Measurements from ENCODE around the gene CLCF1.

CLCF1 gene

DNA sequence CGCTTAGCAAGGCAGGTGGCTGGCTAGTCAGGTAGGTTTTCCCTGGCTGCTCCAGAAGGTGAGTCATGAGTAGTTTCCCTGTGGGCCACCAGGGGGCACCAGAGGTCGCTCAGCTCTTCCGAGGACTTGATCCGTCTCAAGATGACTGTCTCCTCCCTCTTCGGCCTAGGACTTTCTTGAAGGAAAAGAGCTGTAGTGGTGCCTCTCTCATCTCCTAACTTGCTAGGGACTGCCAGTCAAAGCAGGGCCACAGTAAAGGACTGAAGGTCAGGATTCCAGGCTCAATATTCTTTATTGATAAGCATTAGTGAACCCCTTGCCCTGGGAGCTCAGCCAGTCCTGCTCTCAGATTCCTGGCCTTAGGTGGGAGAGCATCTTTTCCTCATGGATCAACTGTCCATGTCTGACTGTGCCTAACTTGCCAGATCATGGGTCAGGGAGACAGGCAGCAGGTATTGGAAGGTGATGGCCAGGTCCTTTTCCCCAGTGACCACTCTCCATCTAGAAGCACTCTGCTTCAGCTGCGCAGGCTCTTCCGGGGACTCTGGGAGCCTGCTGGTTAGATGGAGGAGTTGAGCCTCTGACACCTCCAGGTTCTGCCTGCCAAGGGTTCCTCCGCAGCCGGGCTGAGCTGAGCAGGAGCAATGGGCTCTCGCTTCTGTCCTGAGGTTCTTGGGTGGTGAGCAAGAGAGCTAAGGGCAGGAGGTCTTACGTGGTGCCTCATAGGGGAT is 22.0 kb downstream of the CLCF1 start:
- no peaks in the 10 kb centered on the region for H3K36me3 ChIP-seq (ENCODE audit: insufficient read depth, low read length)
- H3K4me1 ChIP-seq (ENCODE audit: insufficient read depth, low read length) = peaks cover 23% of the 10 kb centered on the region
- H3K27me3 ChIP-seq (ENCODE audit: insufficient read depth, low read length) = no peaks in the 10 kb centered on the region
- no peaks in the 10 kb centered on the region for H3K9me3 ChIP-seq (ENCODE audit: low read length)
- no peak overlapping the region for H3K4me3 ChIP-seq (ENCODE audit: low read length)
- H2AFZ ChIP-seq (ENCODE audit: low read depth, low read length) = no peak overlapping the region

DNA sequence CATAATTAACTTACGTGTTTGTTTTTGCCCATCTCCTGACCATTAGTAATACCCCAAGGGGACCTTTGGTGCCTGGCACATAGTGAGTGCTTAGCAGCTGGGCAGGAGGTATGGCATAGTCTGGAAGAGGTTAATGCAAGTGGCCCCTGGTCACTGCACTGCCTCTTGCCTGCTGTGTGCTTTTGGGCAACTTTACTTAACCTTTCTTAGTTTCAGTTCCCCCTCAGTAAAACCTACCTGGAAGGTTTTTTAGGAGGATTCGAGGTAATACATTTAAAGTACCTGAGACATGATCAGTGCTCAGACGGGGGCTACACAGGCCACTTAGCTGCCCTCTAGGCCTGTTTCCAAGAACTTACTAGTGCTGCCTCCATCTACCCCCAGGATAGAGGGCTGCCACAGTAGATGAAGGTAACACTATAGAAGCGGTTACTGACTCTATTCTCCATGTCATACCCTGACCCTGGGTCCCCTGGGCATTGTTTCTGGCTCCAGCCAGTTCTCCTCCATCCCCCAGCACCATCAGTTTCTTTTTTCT is 23.4 kb downstream of the CLCF1 start:
- Histone ChIP-seq H3K4me3 (ENCODE audit: low read length) (no peak overlapping the region), H3K36me3 (ENCODE audit: insufficient read depth, low read length) (no peaks in the 10 kb centered on the region), H3K4me1 (ENCODE audit: insufficient read depth, low read length) (peaks cover 27% of the 10 kb centered on the region), H3K27me3 (ENCODE audit: insufficient read depth, low read length) (no peaks in the 10 kb centered on the region), H3K9me3 (ENCODE audit: low read length) (no peaks in the 10 kb centered on the region), H2AFZ (ENCODE audit: low read depth, low read length) (no peak overlapping the region)

DNA sequence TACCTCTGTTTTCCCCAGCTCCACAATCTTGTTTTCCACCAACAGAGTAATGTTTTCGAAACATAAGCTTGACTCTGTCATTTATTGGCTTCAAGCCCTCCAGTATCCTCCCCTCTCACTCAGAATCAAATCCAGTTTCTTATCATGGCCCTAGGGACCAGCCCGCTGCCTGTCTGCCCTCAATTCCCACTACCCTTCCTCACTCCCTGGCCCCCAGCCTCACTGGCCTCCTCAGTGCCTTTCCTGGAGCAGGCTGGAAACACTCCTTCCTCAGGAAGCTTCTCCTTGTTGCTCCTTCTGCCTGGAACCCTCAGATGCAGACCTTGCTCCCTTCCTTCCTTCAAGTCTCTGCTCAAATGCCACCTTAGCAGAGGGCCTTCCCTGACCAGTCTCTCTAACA is 23.9 kb downstream of the CLCF1 start:
- Histone ChIP-seq H3K4me3 (ENCODE audit: low read length) (no peak overlapping the region), H3K4me1 (ENCODE audit: insufficient read depth, low read length) (peaks cover 21% of the 10 kb centered on the region), H2AFZ (ENCODE audit: low read depth, low read length) (no peak overlapping the region), H3K36me3 (ENCODE audit: insufficient read depth, low read length) (no peaks in the 10 kb centered on the region), H3K27me3 (ENCODE audit: insufficient read depth, low read length) (no peaks in the 10 kb centered on the region), H3K9me3 (ENCODE audit: low read length) (no peaks in the 10 kb centered on the region)

DNA sequence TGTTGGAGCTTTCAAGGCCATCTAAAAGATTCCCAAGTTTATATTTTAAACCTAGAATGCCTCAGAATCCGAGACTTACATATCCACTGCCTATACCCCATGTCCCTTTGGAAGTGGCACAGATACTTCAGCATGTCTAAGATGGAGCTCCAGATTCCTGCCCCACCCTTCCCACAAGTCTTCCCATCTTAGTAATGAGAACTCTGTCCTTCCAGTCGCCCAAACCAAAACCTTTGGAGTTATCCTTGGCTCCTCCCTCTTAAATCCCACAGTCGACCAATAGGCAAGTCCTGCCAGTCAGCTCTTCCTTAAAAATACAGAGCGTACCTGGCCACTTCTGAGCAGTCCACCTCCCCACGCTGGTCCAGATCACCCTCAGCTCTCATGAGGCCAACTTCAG is 24.4 kb downstream of the CLCF1 start:
- no peaks in the 10 kb centered on the region for H3K36me3 ChIP-seq (ENCODE audit: insufficient read depth, low read length)
- H3K4me1 ChIP-seq (ENCODE audit: insufficient read depth, low read length) = peaks cover 17% of the 10 kb centered on the region
- no peak overlapping the region for H2AFZ ChIP-seq (ENCODE audit: low read depth, low read length)
- no peak overlapping the region for H3K4me3 ChIP-seq (ENCODE audit: low read length)
- H3K9me3 ChIP-seq (ENCODE audit: low read length) = no peaks in the 10 kb centered on the region
- H3K27me3 ChIP-seq (ENCODE audit: insufficient read depth, low read length) = no peaks in the 10 kb centered on the region

DNA sequence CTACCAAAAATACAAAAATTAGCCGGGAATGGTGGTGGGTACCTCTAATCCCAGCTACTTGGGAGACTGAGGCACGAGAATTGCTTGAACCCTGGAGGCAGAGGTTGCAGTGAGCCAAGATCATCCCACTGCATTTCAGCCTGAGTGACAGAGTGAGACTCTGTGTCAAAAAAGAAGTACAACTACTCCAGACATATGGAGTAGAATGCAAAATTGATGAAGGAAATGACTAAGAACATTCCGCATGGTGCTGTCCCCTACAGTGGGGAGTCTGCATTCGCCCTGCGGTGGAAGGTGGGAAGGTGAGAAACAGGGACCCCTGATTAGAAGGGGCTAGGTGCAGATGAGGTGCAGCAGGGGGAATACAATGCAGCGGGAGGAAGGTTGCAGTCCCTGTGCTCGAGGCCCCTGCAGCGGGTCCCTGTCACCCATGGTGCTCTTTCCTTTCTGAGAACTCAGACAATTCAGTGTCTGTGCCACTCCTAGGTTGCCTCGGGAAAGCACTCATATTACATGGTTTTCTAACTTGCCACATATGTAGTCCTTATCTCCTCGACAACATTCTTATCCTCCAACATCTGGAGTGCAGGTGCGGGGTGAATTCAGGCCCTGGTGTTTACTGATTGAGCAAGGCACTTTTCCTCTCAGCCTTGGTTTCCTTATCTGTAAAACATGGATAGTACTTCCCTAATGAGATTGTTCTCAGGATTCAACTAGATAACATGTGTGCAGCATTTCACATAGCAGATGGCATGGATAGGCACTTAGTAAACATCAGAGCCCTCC is 25.2 kb downstream of the CLCF1 start:
- peaks cover 13% of the 10 kb centered on the region for H3K4me1 ChIP-seq (ENCODE audit: insufficient read depth, low read length)
- H3K36me3 ChIP-seq (ENCODE audit: insufficient read depth, low read length) = no peaks in the 10 kb centered on the region
- H3K4me3 ChIP-seq (ENCODE audit: low read length) = no peak overlapping the region
- H3K27me3 ChIP-seq (ENCODE audit: insufficient read depth, low read length) = no peaks in the 10 kb centered on the region
- no peak overlapping the region for H2AFZ ChIP-seq (ENCODE audit: low read depth, low read length)
- no peaks in the 10 kb centered on the region for H3K9me3 ChIP-seq (ENCODE audit: low read length)

DNA sequence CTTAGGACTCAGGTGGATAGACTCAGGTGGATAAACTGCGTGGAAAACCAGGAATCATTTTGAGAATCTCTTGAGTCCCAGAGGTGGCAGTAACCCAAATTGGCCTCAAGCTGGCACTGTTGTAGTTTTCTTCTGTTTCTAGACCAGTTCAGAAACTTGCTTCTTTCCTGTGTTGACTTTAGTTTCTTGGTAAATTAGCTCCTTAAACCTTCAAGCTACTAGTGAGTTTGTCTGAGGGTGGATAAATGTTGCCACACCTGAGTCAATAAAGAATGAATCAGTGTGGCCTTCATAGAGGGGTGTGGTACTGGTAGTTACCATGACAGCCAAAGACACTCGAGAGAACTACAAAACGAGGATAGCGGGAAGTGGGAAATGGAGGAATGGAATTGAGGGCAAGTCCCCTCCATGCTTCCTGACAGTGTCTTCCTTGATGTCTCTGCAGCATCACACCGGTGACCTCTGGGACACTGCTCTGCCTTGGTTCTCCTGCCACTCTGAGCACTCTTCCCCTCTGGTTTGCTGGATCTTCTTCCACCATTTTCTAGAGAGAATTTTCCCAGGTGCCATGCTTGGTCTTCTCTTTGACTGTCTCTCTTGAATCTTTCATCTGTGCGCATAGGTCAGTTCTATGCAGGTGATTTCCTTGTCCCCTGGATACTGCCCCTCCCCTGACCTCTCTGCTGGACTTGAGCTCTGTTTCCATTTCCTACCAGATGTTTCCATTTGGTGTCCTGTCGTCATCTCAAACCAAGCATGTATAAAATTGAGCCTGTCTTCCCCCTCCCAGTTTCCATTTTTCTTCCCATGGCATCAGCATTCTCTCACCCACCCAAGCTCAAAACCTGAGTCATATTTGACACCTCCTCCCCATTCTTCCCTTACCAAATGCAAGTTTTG is 27.2 kb downstream of the CLCF1 start:
- peaks cover 3% of the 10 kb centered on the region for H3K4me1 ChIP-seq (ENCODE audit: insufficient read depth, low read length)
- H3K4me3 ChIP-seq (ENCODE audit: low read length) = no peak overlapping the region
- H3K9me3 ChIP-seq (ENCODE audit: low read length) = no peaks in the 10 kb centered on the region
- no peaks in the 10 kb centered on the region for H3K27me3 ChIP-seq (ENCODE audit: insufficient read depth, low read length)
- no peaks in the 10 kb centered on the region for H3K36me3 ChIP-seq (ENCODE audit: insufficient read depth, low read length)
- no peak overlapping the region for H2AFZ ChIP-seq (ENCODE audit: low read depth, low read length)

DNA sequence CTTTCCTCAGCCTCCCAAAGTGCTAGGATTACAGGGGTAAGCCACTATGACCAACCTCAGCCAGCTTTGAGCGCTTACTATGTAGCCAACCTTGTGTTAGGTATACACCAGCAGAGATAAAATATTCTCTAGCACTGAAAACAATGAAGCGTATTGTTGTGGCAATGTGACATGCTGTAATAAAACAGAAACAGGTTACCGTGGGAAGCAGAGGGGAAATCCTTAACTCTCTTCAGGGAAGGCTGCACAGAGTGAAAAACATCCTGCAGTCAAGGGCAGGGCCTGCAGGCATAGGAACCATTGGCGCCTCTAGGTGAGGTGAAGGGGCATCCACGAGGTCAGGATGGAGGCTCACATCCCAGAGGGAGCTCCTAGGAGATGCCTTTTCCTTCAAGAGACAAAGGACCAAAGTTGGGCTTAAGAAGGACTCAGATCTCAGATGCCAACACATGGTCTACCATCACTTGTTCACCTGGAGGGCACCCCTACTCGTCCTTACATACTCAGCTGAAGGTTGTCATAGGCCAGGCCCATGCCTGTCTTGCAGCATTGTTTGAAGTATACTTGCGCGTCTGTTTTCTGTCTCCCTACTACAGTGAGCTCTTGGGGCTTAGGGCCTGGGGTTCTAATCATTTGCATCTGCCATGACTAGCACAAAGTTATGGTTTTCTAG is 28.0 kb downstream of the CLCF1 start:
- no peak overlapping the region for H3K4me3 ChIP-seq (ENCODE audit: low read length)
- H3K36me3 ChIP-seq (ENCODE audit: insufficient read depth, low read length) = no peaks in the 10 kb centered on the region
- peaks cover 3% of the 10 kb centered on the region for H3K4me1 ChIP-seq (ENCODE audit: insufficient read depth, low read length)
- H3K27me3 ChIP-seq (ENCODE audit: insufficient read depth, low read length) = no peaks in the 10 kb centered on the region
- H2AFZ ChIP-seq (ENCODE audit: low read depth, low read length) = no peak overlapping the region
- no peaks in the 10 kb centered on the region for H3K9me3 ChIP-seq (ENCODE audit: low read length)

DNA sequence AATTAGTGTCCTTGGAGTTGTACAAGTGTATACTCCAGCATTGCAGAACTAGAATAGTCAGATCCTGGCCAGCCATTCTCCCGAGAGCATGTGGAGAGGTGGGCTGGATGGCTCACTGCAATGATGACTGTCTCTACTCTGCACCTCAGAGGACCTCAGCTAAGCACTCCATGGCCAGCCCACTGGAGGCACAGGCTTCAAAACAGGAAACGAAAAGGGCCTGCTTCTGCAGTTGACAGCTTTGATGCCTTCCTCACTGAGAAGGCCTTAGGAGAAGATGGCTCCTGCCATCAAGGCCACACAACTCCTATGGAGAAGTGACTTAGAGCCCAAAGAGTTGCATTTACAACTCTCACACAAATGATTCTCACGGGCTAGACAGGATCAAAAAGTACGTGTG is 29.1 kb downstream of the CLCF1 start:
- H2AFZ ChIP-seq (ENCODE audit: low read depth, low read length) = no peak overlapping the region
- no peaks in the 10 kb centered on the region for H3K9me3 ChIP-seq (ENCODE audit: low read length)
- H3K27me3 ChIP-seq (ENCODE audit: insufficient read depth, low read length) = no peaks in the 10 kb centered on the region
- H3K4me1 ChIP-seq (ENCODE audit: insufficient read depth, low read length) = peaks cover 3% of the 10 kb centered on the region
- no peaks in the 10 kb centered on the region for H3K36me3 ChIP-seq (ENCODE audit: insufficient read depth, low read length)
- H3K4me3 ChIP-seq (ENCODE audit: low read length) = no peak overlapping the region

DNA sequence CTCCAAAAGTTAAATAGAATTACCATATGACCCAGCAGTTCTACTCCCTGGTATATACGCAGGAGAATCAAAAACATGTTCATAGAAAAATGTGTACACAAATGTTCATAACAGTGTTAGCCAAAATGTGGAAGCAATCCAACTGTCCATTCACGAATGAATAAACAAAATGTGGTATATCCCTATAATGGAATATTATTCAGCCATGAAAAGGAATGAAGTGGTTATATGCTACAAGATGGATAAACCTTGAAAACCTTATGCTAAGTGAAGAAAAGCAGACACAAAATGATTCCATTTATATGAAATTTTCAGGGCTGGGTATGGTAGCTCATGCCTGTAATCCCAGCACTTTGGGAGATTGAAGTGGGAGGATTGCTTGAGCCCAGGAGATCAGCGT is 36.1 kb downstream of the CLCF1 start:
- Histone ChIP-seq H3K27me3 (ENCODE audit: insufficient read depth, low read length) (no peaks in the 10 kb centered on the region), H3K36me3 (ENCODE audit: insufficient read depth, low read length) (no peaks in the 10 kb centered on the region), H2AFZ (ENCODE audit: low read depth, low read length) (no peak overlapping the region)

DNA sequence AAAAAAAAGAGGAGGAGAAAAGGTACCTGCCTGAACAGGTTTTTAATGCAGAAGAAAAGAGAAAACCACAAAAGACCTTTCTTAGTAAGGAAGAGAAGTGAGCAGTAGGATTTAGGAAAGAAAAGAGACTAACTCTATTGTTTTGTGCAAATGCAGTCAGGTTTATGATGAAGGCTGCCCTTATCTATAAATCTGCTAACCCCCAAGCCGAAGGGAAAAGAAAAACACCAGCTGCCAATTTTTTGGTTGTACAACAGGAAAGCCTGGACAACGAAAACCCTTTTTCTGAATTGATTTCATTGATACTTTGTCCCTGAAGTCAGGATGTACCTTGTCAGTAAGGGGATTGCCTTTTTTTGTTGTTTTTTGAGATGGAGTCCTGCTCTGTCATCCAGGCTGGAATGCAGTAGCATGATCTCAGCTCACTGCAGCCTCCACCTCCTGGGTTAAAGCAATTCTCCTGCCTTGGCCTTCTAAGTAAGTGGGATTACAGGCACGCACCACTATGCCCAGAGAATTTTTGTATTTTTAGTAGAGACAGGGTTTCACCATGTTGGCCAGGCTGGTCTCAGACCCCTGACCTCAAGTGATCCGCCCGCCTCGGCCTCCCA is 41.2 kb downstream of the CLCF1 start:
- H3K27me3 ChIP-seq (ENCODE audit: insufficient read depth, low read length) = no peaks in the 10 kb centered on the region
- peaks cover 2% of the 10 kb centered on the region for H3K9me3 ChIP-seq (ENCODE audit: low read length)
- no peaks in the 10 kb centered on the region for H3K36me3 ChIP-seq (ENCODE audit: insufficient read depth, low read length)
- H3K4me1 ChIP-seq (ENCODE audit: insufficient read depth, low read length) = no peaks in the 10 kb centered on the region
- H3K4me3 ChIP-seq (ENCODE audit: low read length) = no peak overlapping the region
- no peak overlapping the region for H2AFZ ChIP-seq (ENCODE audit: low read depth, low read length)

More for the DNA sequence above, 36.1 kb downstream of the CLCF1 start:
- Histone ChIP-seq H3K4me1 (ENCODE audit: insufficient read depth, low read length) (no peaks in the 10 kb centered on the region), H3K9me3 (ENCODE audit: low read length) (peaks cover 2% of the 10 kb centered on the region), H3K4me3 (ENCODE audit: low read length) (no peak overlapping the region)

DNA sequence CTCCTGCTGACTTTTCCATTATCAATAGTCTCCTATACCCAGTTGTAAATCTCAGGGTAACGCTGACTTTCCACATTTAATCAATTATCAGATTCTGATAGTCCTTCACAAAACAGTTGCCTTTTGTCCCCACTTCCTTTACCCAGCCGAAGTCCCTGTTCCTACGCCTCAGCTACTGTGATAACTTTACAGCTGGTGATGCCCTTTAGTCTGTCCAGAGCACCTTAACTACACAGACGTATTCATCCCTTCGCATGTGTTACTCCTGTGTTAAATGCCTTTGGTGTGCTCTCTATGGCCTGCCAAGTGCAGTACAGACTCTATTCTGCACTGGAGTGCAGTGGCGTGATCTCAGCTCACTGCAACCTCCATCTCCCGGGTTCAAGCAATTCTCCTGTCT is 49.9 kb downstream of the CLCF1 start:
- H3K4me1 ChIP-seq (ENCODE audit: insufficient read depth, low read length) = peaks cover 3% of the 10 kb centered on the region
- no peaks in the 10 kb centered on the region for H3K27me3 ChIP-seq (ENCODE audit: insufficient read depth, low read length)
- H2AFZ ChIP-seq (ENCODE audit: low read depth, low read length) = no peak overlapping the region
- H3K36me3 ChIP-seq (ENCODE audit: insufficient read depth, low read length) = no peaks in the 10 kb centered on the region
- no peak overlapping the region for H3K4me3 ChIP-seq (ENCODE audit: low read length)
- H3K9me3 ChIP-seq (ENCODE audit: low read length) = no peaks in the 10 kb centered on the region

DNA sequence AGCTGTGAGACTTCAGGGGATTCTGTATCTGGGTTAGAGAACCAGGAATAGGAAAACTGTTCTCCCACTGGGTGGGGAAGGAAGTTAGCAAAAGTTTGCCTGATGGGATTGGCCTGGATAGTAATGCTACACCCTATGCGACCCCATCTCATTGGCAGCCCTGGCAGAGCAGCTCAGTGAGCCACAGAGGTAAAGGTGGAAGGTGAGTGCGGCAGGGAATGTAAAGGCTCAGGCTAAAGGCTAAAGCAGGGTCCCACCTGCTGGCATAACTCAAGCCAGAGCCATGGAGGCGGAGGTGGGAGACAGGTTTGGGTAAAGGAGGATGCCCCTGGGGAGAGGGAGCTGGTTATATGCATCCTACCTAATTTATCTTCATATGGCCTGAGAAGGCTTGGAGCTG is 51.3 kb downstream of the CLCF1 start:
- Histone ChIP-seq H3K36me3 (ENCODE audit: insufficient read depth, low read length) (no peaks in the 10 kb centered on the region), H3K9me3 (ENCODE audit: low read length) (no peaks in the 10 kb centered on the region), H3K4me1 (ENCODE audit: insufficient read depth, low read length) (peaks cover 8% of the 10 kb centered on the region), H3K4me3 (ENCODE audit: low read length) (no peak overlapping the region), H3K27me3 (ENCODE audit: insufficient read depth, low read length) (no peaks in the 10 kb centered on the region), H2AFZ (ENCODE audit: low read depth, low read length) (no peak overlapping the region)
